NCI-H2107 treated with DMSO at 0.1 percent for 48 hours (cell line): ENCODE results near the gene HIRA.

Source experiments
- DNase-seq: peaks from one replicate; lab custom pipeline; 2025; ENCODE audit not compliant: unreplicated experiment; lab: John Stamatoyannopoulos, UW

Gene HIRA

GRCh38 chr22:19410941-19411689 lies 20.4 kb downstream of the HIRA start:
- no peak for DNase-seq

- DNase-seq: no peak
Observed at GRCh38 chr22:19407649-19408606, 23.6 kb downstream of the HIRA start.

- no peak for DNase-seq
Observed at GRCh38 chr22:19406846-19407245, 24.7 kb downstream of the HIRA start.

- DNase-seq: no peak
Observed at GRCh38 chr22:19406281-19406811, 25.2 kb downstream of the HIRA start.

GRCh38 chr22:19405652-19406051 lies 25.9 kb downstream of the HIRA start:
- no peak for DNase-seq

GRCh38 chr22:19405133-19405532 lies 26.4 kb downstream of the HIRA start:
- DNase-seq: no peak

GRCh38 chr22:19404676-19405075 lies 26.9 kb downstream of the HIRA start:
- DNase-seq: no peak

- DNase-seq: no peak
Observed at GRCh38 chr22:19402642-19403191, 28.8 kb downstream of the HIRA start.

- no peak for DNase-seq
Observed at GRCh38 chr22:19401483-19401882, 30.1 kb downstream of the HIRA start.

- no peak for DNase-seq
Observed at GRCh38 chr22:19400881-19401280, 30.7 kb downstream of the HIRA start.

- no peak for DNase-seq
Observed at GRCh38 chr22:19398652-19399051, 32.9 kb downstream of the HIRA start.

- DNase-seq: no peak
Observed at GRCh38 chr22:19398206-19398605, 33.3 kb downstream of the HIRA start.

GRCh38 chr22:19397734-19398104 lies 33.8 kb downstream of the HIRA start:
- no peak for DNase-seq

- no peak for DNase-seq
Observed at GRCh38 chr22:19396934-19397733, 34.4 kb downstream of the HIRA start.

GRCh38 chr22:19396561-19396933 lies 35.0 kb downstream of the HIRA start:
- no peak for DNase-seq

GRCh38 chr22:19395276-19395675 lies 36.3 kb downstream of the HIRA start:
- DNase-seq: no peak

- no peak for DNase-seq
Observed at GRCh38 chr22:19394274-19395050, 37.1 kb downstream of the HIRA start.

- no peak for DNase-seq
Observed at GRCh38 chr22:19393704-19394103, 37.8 kb downstream of the HIRA start.

- no peak for DNase-seq
Observed at GRCh38 chr22:19387575-19387974, 44.0 kb downstream of the HIRA start.

GRCh38 chr22:19387038-19387437 lies 44.5 kb downstream of the HIRA start:
- DNase-seq: no peak
